HG03095 (cell line): ENCODE measurements around the gene CYP26C1.

ENCODE experiments used
- ATAC-seq: cut with Tn5 transposase; IDR thresholded peaks from one replicate; pipeline ENCODE4 v1.9.1; 2021; ENCODE audit warnings: moderate library complexity; ENCODE audit not compliant: unreplicated experiment

CYP26C1 gene

DNA sequence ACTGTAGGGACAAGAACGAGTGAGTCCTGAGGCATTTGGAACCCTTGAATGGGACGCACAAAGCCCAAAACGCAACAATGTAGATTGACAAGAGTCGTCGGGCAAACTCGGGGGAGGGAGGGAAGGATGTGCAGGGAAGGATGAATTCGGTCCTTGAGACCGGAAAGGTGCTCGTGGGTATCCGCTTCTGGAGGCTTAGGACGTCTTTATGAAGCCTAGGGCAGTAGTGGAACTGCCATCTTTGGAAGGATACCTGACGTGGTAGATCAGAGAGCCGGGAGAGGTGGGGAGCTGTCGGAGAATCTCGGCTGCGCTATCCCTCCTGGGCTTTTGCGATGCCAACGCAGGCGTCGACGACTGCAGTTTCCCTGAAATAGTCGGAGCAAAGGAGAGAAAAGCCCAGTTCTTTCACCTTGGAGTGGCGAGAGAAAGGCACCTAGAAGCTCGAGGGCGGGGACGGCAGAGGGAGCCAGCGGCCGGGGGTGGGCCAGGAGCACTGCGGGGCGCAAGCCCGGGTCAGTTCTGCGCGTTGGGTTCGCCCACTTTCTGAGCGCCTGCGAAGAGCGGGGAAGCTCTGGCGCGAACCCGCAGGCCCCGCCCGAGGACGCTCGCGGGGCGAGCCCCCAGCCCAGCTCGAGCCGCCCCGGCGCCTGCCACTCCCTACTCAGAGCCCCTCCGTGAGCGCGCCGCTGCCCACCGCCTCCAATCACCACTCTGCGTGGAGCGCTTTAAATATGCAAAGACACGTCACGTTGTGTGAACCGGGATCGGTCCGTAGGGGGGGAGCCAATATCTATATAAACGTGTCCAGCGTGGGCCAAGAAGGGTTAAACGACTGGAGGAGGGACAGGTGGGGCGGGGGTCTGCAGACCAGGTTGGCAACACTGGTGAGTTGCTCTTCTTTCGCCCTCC is at the start of gene CYP26C1:
TSS of gene CYP26C1 (plus strand) at position 824 of the 912 bp plus-strand sequence. CDS start 466 bp downstream, outside the sequence.
- ATAC-seq = no peak

GRCh38 chr10:93015722-93016121 is 44.9 kb upstream of the CYP26C1 start:
- no peak for ATAC-seq

GRCh38 chr10:93023013-93023650 is 37.5 kb upstream of the CYP26C1 start:
- ATAC-seq = no peak

DNA sequence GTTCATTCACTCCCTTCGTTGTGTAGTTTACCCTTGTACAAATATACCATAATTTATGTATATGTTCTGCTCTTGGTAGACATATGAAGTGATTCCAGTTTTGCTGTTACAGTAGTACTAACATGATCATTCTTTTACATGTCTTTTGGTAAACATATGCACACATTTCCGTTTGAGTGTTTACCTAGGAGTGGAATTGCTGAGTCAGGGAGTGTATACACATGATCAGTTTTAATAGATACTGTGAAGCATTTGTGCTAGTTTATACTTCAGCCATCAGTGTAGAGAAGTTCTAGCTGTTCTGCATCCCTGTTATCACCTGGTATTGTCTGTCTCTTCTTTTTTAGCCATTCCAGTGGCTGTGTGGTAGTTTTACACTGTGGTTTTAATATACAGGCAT is 34.5 kb upstream of the CYP26C1 start:
- ATAC-seq = no peak

DNA sequence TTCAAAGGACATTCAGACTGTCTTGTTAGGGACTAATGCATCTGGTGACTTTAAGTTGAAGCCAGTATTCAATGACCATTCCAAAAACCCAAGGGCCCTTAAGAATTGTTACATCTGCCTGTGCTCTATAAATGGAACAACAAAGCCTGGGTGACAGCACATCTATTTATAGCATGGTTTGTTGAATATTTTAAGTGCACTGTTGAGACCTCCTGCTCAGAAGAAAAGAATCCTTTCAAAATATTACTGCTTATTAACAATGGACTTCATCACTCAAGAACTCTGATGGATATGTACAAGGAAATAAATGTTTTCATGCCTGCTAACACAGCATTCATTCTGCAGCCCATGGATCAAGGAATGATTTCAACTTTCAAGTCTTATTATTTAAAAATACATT is 33.1 kb upstream of the CYP26C1 start:
- no peak for ATAC-seq

DNA sequence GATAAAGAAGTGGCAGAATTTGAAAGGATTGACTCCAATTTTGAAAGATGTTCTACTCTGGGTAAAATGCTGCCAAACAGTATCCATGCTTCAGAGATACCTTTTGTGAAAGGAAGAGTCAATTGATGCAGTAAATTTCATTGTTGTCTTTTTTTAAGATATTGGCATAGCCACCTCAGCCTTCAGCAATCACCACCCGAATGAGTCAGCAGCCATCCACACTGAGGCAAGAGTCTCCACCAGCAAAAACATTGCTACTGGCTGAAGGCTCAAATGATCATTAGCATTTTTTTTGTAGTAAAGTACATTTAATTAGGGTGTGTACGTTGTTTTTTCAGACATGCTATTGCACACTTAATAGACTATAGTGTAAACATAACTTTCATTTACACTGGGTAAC is 31.7 kb upstream of the CYP26C1 start:
- ATAC-seq = no peak

DNA sequence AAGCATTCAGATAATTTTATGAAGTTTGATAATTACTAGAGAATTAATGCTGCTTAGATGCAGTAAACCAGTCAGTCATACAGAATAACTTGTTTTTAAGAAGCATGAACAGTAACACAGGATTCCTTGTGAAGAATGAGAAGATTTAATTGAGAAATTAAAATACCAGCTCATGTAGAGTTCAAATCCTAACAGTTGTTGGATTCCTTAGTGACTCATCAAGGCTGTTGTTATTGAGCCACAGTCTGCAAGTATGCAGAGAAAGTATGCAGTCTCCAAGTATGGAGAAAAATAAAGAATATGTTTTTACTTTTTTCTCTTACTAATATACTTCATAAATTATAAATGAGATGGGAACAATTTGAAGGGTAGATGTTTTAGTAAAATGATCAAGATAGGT is 30.2 kb upstream of the CYP26C1 start:
- no peak for ATAC-seq

DNA sequence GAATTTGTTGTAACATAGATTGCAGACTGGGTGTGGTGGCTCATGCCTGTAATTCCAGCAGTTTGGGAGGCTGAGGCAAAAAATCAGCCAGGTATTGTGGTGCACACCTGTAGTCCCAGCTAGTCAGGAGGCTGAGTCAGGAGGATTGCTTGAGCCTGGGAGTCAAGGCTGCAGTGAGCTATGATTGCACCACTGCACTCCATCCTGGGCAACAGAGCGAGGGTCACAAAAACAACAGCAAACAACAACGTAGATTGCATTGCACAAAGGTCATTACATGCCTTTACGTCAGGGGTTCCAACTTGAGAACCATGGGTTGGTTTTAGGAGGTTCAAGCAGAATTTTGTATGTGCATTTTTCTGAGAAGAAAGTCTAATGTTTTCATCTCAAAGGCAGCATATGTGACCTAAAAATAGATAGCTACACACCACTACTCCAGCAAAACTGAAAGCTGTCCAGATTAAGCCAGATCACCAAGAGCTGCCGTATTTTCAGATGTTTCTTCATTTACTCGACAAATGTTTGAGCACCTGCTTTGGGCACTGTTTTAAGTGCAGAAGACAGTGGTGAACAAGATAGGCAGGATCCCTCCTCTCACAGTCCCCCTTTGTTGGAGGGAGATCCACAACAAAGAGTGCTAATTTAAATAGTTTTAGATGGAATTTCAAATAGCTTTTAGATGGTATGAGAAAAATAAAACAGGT is 28.3 kb upstream of the CYP26C1 start:
- no peak for ATAC-seq

GRCh38 chr10:93032809-93033137 is 27.8 kb upstream of the CYP26C1 start:
- no peak for ATAC-seq

DNA sequence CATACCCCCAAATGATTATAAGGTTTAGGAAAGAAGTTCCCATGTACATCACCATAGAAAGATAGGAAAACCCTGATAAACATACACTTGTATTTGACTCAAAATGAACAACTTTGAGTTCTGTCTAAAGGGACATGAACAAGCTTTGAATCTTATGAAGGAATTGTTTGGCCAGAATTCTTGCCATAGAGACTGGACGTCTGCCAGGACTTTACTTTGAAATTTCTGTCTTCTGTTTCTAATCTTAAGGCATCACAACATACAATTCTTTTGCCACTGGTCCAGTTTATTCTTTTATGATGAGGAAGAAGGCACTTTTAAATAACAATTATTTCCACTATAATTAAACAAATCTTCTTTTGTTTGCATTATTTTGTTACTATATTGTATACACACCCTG is 26.2 kb upstream of the CYP26C1 start:
- ATAC-seq = no peak

DNA sequence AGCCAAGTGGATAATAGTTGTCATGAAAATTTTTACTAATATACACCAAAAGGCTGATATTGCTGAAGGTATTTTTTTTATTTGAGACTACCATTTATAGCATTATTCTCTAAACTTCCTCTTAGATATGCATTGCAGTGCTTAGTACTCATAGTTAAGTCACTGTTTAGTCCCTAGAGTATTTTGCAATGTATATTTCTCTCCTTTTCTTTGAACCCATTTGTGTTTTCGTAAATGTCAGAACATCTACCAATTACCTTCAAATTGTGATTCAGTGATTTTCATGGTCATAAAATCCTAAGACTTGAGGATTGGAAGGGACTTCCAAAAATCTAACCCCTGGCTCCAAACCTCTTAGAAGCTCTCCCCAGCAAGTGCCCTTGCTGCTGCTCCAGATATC is 21.5 kb upstream of the CYP26C1 start:
- no peak for ATAC-seq

- no peak for ATAC-seq
Observed at GRCh38 chr10:93039721-93040120, 20.9 kb upstream of the CYP26C1 start.

- ATAC-seq = no peak
Observed at GRCh38 chr10:93054486-93054885, 6.1 kb upstream of the CYP26C1 start.

DNA sequence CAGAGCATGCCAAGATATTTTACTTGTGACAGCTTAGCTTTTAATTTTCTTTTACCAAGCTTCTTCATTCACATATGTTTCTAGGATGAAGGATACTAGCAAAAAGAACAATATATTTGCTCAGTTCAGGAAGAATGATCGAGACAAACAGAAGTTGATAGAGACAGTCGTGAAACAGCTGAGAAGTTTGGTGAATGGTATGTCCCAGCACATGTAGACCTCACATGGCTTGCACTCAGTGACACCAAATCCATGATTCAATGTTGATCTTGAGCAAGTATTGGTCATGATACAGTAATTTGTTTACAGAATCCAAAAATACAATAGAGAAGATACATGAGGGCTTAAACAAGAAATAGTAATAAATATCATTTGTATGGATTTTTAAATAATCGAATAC is 2.5 kb upstream of the CYP26C1 start:
- ATAC-seq = no peak

DNA sequence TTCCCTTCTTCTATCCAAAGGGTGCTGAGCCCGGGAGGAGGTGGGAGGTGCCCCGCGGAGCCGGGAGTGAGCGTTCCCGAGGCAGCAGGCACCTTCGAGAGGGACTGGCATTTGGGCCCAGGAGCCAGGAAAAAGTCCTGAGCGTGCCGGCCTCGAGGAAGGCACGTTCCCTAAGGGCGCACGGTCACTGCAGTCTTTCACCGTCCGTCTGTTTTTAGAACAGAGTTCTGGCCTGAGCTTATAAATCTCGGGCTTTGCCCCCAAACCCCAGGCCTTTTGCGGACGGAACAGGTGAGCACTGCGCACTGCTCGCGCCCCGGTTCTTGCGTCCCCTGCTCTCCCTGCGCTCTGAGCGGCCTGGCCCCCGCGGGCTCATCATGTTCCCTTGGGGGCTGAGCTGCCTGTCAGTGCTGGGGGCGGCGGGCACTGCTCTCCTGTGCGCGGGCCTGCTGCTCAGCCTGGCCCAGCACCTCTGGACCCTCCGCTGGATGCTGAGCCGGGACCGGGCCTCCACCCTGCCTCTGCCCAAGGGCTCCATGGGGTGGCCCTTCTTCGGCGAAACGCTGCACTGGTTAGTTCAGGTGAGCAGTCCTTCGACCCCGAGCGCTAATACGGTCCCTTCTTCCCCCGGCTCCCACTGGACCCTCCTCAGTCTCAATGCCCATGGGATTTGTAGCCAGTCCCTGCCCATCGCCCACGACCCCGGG is 442 bp downstream of the CYP26C1 start:
- no peak for ATAC-seq

DNA sequence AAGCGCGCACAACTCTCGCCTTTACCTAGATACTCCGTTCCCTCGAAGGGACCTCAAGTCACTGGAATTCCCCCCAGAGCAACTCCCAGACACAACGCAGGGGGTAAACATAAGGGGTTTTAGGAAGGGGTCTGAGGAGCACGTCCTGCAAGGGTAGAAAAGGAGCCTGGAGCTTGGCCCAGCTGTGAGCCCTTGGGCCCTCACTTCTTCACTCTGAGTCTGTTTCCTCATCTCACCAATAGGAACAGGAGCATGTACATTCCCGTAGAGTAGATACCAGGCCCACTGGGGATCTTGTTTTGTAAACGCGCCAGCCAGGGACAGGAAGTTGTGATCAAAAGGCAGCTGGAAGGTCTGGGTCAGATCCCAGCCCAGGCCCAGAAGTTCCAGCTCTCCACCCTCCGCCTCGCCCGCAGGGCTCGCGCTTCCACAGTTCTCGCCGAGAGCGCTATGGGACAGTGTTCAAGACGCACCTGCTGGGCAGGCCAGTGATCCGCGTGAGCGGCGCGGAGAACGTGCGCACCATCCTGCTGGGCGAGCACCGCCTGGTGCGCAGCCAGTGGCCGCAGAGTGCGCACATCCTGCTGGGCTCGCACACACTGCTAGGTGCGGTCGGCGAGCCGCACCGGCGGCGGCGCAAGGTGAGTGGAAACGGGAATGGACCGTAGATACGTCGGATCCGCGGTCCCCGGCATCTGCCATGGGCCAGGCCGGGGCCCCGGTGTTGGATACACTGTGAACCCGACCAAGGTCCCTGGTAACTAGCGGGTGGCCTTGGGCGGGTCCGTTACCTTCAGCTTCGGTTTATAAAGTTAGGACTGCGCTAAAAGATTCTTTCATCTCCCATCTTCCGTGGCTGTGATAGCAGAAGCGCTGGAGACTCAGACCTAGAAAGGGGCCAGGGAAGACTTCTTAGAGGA is 1.3 kb downstream of the CYP26C1 start:
- no peak for ATAC-seq

DNA sequence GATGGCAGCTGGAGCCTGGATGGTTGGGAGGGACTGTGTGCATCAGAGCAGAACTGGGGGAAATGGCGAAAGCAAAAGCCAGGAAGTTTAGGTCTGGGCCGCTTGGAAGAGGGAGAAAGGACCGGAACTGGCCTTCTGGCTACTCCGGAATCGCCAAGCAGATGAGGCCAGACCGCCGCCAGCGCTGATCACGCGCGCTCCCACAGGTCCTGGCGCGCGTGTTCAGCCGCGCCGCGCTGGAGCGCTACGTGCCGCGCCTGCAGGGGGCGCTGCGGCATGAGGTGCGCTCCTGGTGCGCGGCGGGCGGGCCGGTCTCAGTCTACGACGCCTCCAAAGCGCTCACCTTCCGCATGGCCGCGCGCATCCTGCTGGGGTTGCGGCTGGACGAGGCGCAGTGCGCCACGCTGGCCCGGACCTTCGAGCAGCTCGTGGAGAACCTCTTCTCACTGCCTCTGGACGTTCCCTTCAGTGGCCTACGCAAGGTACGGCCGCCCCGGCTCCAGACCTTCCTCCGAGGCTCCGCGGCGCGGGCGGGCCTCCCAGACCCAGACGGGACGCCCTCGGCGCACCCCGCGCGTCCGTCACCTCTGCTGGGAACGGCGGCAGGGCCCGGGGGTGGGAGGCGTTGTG is 2.0 kb downstream of the CYP26C1 start:
- peak; percentile 47 for ATAC-seq

- no peak for ATAC-seq
Observed at GRCh38 chr10:93063144-93063976, 2.8 kb downstream of the CYP26C1 start.
